ENCODE measurements around the gene LHFPL2.

GRCh38 chr5:78632467-78632866 lies 16.1 kb downstream of the LHFPL2 start:
- TF ChIP-seq GATA2 (IDR thresholded peaks at IDR 0.05; ENCODE audit: low read depth, low read length) (no peak), GATA3 (IDR thresholded peaks at IDR 0.05; ENCODE audit: low read depth, low read length) (no peak)

All from SH-SY5Y (cell line).